Measurements from ENCODE around the gene PTPRH.

Gene PTPRH

DNA sequence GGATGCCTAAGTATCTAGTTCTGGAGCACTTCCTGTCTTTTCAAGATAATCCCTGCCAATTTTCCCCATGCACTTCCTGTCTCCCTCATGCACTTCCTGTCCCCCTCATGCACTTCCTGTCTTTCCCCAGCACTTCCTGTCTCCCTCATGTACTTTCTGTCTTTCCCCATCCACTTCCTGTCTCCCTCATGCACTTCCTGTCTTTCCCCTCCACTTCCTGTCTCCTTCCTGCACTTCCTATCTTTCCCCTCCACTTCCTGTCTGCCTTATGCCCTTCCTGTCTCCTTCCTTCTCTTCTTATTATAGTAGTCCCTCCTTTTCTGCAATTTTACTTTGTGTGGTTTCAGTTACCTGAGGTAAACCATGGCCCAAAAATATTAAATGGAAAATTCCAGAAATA, 57.3 kb downstream of the PTPRH start:
- TF ChIP-seq, protein P1, sequence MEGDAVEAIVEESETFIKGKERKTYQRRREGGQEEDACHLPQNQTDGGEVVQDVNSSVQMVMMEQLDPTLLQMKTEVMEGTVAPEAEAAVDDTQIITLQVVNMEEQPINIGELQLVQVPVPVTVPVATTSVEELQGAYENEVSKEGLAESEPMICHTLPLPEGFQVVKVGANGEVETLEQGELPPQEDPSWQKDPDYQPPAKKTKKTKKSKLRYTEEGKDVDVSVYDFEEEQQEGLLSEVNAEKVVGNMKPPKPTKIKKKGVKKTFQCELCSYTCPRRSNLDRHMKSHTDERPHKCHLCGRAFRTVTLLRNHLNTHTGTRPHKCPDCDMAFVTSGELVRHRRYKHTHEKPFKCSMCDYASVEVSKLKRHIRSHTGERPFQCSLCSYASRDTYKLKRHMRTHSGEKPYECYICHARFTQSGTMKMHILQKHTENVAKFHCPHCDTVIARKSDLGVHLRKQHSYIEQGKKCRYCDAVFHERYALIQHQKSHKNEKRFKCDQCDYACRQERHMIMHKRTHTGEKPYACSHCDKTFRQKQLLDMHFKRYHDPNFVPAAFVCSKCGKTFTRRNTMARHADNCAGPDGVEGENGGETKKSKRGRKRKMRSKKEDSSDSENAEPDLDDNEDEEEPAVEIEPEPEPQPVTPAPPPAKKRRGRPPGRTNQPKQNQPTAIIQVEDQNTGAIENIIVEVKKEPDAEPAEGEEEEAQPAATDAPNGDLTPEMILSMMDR (conservative IDR thresholded peaks at IDR 0.05; ENCODE audit: low read depth) = no peak

GRCh38 chr19:55149078-55150003, 60.0 kb downstream of the PTPRH start, which contains the start of gene TNNT1:
Gene TNNT1, minus strand, starts transcription at chr19:55149206. Its CDS starts 2,049 bp downstream, at chr19:55147157.
- TF ChIP-seq, protein P1 (conservative IDR thresholded peaks at IDR 0.05; ENCODE audit: low read depth) = no peak
- no peak for DNase-seq (ENCODE audit: low spot score)
- H3K27ac ChIP-seq = peak within 1 kb of the TSS; percentile 83
- ChIA-PET POLR2A (ENCODE audit: low non-redundant PET) (no interaction called here), CTCF (interaction anchor here (0.6 kb wide), 1 partner anchor 273 kb away, joined by 4 read pairs; no protein-coding TSS in a partner anchor)

More for the DNA sequence above, 57.3 kb downstream of the PTPRH start:
- CTCF ChIA-PET = interaction anchor here (1.1 to 1.5 kb wide), 2 partner anchors 8 to 14 kb away, joined by 4 to 9 read pairs; no protein-coding TSS in a partner anchor
- peak overlapping the region; percentile 45 for H3K27ac ChIP-seq
- POLR2A ChIA-PET (ENCODE audit: low non-redundant PET) = no interaction called here
- no peak for DNase-seq (ENCODE audit: low spot score)

- CTCF ChIA-PET = no interaction called here
- POLR2A ChIA-PET (ENCODE audit: low non-redundant PET) = no interaction called here
- DNase-seq (ENCODE audit: low spot score) = no peak
- TF ChIP-seq, protein P1 (conservative IDR thresholded peaks at IDR 0.05; ENCODE audit: low read depth) = no peak
- peak overlapping the region; percentile 83 for H3K27ac ChIP-seq
These were observed 61.6 kb downstream of the PTPRH start for GRCh38 chr19:55147545-55148251.

DNA sequence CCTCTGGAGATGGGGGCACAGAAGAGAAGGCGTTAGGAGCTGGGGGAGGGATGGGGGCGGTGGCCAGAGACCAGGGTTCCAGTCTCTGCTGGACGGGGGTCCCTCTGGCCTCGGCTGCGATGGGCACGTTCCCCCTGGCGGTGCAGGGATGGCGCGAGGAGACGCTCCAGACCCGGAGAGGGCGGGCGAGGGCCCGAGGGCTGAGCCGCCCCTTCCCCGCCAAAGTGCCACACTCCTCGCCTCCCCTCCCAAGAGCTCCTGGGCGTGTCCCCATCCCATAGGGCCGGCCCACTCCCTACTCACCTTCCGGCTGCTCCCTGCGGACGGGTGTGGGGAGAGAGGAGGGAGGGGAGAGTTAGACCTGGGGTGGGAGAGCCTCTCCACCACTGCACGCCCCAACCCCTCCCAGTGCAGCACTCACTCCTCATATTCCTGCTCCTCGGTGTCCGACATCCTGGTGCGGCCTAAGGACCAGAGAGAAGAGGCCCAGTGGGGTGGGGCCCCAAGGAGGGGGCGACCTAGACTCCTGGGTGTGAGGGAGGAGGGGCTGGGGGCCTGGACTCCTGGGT, 62.5 kb downstream of the PTPRH start:
- H3K27ac ChIP-seq = peak overlapping the region; percentile 83
- DNase-seq (ENCODE audit: low spot score) = peak; percentile 67
- CTCF ChIA-PET = interaction anchor here (0.5 to 1.9 kb wide), 6 partner anchors 10 to 480 kb away, joined by 3 to 13 read pairs (median 4); no protein-coding TSS in a partner anchor
- POLR2A ChIA-PET (ENCODE audit: low non-redundant PET) = interaction anchor here (0.6 kb wide), 1 partner anchor 57 kb away, joined by 3 read pairs; no protein-coding TSS in a partner anchor
- TF ChIP-seq, protein P1 (conservative IDR thresholded peaks at IDR 0.05; ENCODE audit: low read depth) = no peak

- peak; percentile 73 for DNase-seq (ENCODE audit: low spot score)
- TF ChIP-seq, protein P1 (conservative IDR thresholded peaks at IDR 0.05; ENCODE audit: low read depth) = peak; percentile 83
- H3K27ac ChIP-seq = peak overlapping the region; percentile 83
- ChIA-PET POLR2A (ENCODE audit: low non-redundant PET) (interaction anchor here (0.6 kb wide), 1 partner anchor 57 kb away, joined by 3 read pairs; no protein-coding TSS in a partner anchor), CTCF (interaction anchor here (0.5 to 1.9 kb wide), 6 partner anchors 10 to 481 kb away, joined by 3 to 13 read pairs (median 4); no protein-coding TSS in a partner anchor)
These were observed 63.1 kb downstream of the PTPRH start for GRCh38 chr19:55146078-55146704.

All from RWPE1 (cell line).